ENCODE data around the gene STC2.
A peak's percentile ranks its signal among the peaks of the same experiment; 100 is the strongest.

STC2 gene

GRCh38 chr5:173301695-173302545, 26.3 kb downstream of the STC2 start:
- Histone ChIP-seq H3K36me3 (ENCODE audit: control insufficient read depth in 1 of 2, insufficient read depth in 2 of 2, low read length in 2 of 2) (no peaks in the 10 kb centered on the region), H2AFZ (ENCODE audit: insufficient read depth, low read length, poor library complexity) (no peak overlapping the region), H3K9me3 (ENCODE audit: insufficient read depth, low read depth, low read length) (no peaks in the 10 kb centered on the region), H3K79me2 (ENCODE audit: control insufficient read depth, insufficient read depth, low read length, poor library complexity) (peaks cover 3% of the 10 kb centered on the region), H2BK12ac (ENCODE audit: low read length) (peak overlapping the region; percentile 79), H3K79me1 (ENCODE audit: low read length) (peaks cover 18% of the 10 kb centered on the region), H3K4me2 (ENCODE audit: low read length) (peak overlapping the region; percentile 58), H3K4me3 (ENCODE audit: low read depth, low read length) (no peak overlapping the region), H3K4me1 (ENCODE audit: control insufficient read depth in 1 of 2, insufficient read depth in 2 of 2, low read length in 2 of 2) (peaks cover 24 to 34% of the 10 kb centered on the region in 2 experiments), H3K4ac (ENCODE audit: low read depth, low read length) (peak overlapping the region; percentile 67), H3K18ac (ENCODE audit: low read length) (peak overlapping the region; percentile 93), H3K27ac (ENCODE audit: low read depth, low read length) (peak overlapping the region; percentile 91), H3K14ac (ENCODE audit: low read length) (peak overlapping the region; percentile 78), H4K91ac (ENCODE audit: low read depth, low read length) (peak overlapping the region; percentile 95), H4K8ac (ENCODE audit: low read depth, low read length) (peak overlapping the region; percentile 35), H3K27me3 (ENCODE audit: insufficient read depth, low read length) (no peaks in the 10 kb centered on the region), H3K9ac (ENCODE audit: low read length) (no peak overlapping the region), H2BK5ac (ENCODE audit: low read depth, low read length, poor library complexity) (peak overlapping the region; percentile 84), H2BK120ac (ENCODE audit: insufficient read depth, low read length, poor library complexity) (peak overlapping the region; percentile 89), H3K23ac (ENCODE audit: low read length) (no peak overlapping the region), H2AK5ac (ENCODE audit: low read length) (peak overlapping the region; percentile 89), H4K12ac (ENCODE audit: low read depth, low read length) (no peak overlapping the region)
- DNase-seq = no peak
- no CpG with 5 or more reads among the region's 17 CpGs for WGBS (ENCODE audit: extremely low coverage, insufficient coverage, insufficient read length)

GRCh38 chr5:173300389-173301047, 27.7 kb downstream of the STC2 start:
- Histone ChIP-seq H3K79me1 (ENCODE audit: low read length) (peaks cover 18% of the 10 kb centered on the region), H3K9ac (ENCODE audit: low read length) (no peak overlapping the region), H3K36me3 (ENCODE audit: control insufficient read depth in 1 of 2, insufficient read depth in 2 of 2, low read length in 2 of 2) (no peaks in the 10 kb centered on the region), H2BK5ac (ENCODE audit: low read depth, low read length, poor library complexity) (peak overlapping the region; percentile 42), H3K27me3 (ENCODE audit: insufficient read depth, low read length) (no peaks in the 10 kb centered on the region), H4K91ac (ENCODE audit: low read depth, low read length) (peak overlapping the region; percentile 45), H2AFZ (ENCODE audit: insufficient read depth, low read length, poor library complexity) (no peak overlapping the region), H3K23ac (ENCODE audit: low read length) (no peak overlapping the region), H4K8ac (ENCODE audit: low read depth, low read length) (no peak overlapping the region), H3K14ac (ENCODE audit: low read length) (no peak overlapping the region), H3K4me1 (ENCODE audit: control insufficient read depth in 1 of 2, insufficient read depth in 2 of 2, low read length in 2 of 2) (peaks cover 26 to 34% of the 10 kb centered on the region in 2 experiments), H3K9me3 (ENCODE audit: insufficient read depth, low read depth, low read length) (no peaks in the 10 kb centered on the region), H3K4me3 (ENCODE audit: low read depth, low read length) (peak overlapping the region; percentile 37), H3K27ac (ENCODE audit: low read depth, low read length) (no peak overlapping the region), H4K12ac (ENCODE audit: low read depth, low read length) (no peak overlapping the region), H3K4ac (ENCODE audit: low read depth, low read length) (no peak overlapping the region), H2BK12ac (ENCODE audit: low read length) (peak overlapping the region; percentile 21), H3K18ac (ENCODE audit: low read length) (no peak overlapping the region), H3K79me2 (ENCODE audit: control insufficient read depth, insufficient read depth, low read length, poor library complexity) (peaks cover 3% of the 10 kb centered on the region), H3K4me2 (ENCODE audit: low read length) (no peak overlapping the region), H2AK5ac (ENCODE audit: low read length) (peak overlapping the region; percentile 31), H2BK120ac (ENCODE audit: insufficient read depth, low read length, poor library complexity) (no peak overlapping the region)
- DNase-seq = no peak
- no CpG with 5 or more reads among the region's 6 CpGs for WGBS (ENCODE audit: extremely low coverage, insufficient coverage, insufficient read length)

- DNase-seq = no peak
- Histone ChIP-seq H3K18ac (ENCODE audit: low read length) (no peak overlapping the region), H2AFZ (ENCODE audit: insufficient read depth, low read length, poor library complexity) (no peak overlapping the region), H3K9me3 (ENCODE audit: insufficient read depth, low read depth, low read length) (no peaks in the 10 kb centered on the region), H3K14ac (ENCODE audit: low read length) (no peak overlapping the region), H3K79me2 (ENCODE audit: control insufficient read depth, insufficient read depth, low read length, poor library complexity) (peaks cover 3% of the 10 kb centered on the region), H4K8ac (ENCODE audit: low read depth, low read length) (no peak overlapping the region), H3K23ac (ENCODE audit: low read length) (no peak overlapping the region), H2AK5ac (ENCODE audit: low read length) (no peak overlapping the region), H3K9ac (ENCODE audit: low read length) (no peak overlapping the region), H2BK12ac (ENCODE audit: low read length) (peak overlapping the region; percentile 6), H2BK5ac (ENCODE audit: low read depth, low read length, poor library complexity) (no peak overlapping the region), H4K91ac (ENCODE audit: low read depth, low read length) (no peak overlapping the region), H3K4me1 (ENCODE audit: control insufficient read depth in 1 of 2, insufficient read depth in 2 of 2, low read length in 2 of 2) (peaks cover 29 to 38% of the 10 kb centered on the region in 2 experiments), H3K4ac (ENCODE audit: low read depth, low read length) (no peak overlapping the region), H3K79me1 (ENCODE audit: low read length) (peaks cover 18% of the 10 kb centered on the region), H2BK120ac (ENCODE audit: insufficient read depth, low read length, poor library complexity) (no peak overlapping the region), H3K4me2 (ENCODE audit: low read length) (no peak overlapping the region), H3K4me3 (ENCODE audit: low read depth, low read length) (no peak overlapping the region), H4K12ac (ENCODE audit: low read depth, low read length) (no peak overlapping the region), H3K36me3 (ENCODE audit: control insufficient read depth in 1 of 2, insufficient read depth in 2 of 2, low read length in 2 of 2) (no peaks in the 10 kb centered on the region), H3K27me3 (ENCODE audit: insufficient read depth, low read length) (no peaks in the 10 kb centered on the region), H3K27ac (ENCODE audit: low read depth, low read length) (no peak overlapping the region)
- no CpG with 5 or more reads among the region's 7 CpGs for WGBS (ENCODE audit: extremely low coverage, insufficient coverage, insufficient read length)
These were observed 28.4 kb downstream of the STC2 start for GRCh38 chr5:173299820-173300219.

- no peak overlapping the region for H4K8ac ChIP-seq (ENCODE audit: low read depth, low read length)
- H3K36me3 ChIP-seq (ENCODE audit: control insufficient read depth in 1 of 2, insufficient read depth in 2 of 2, low read length in 2 of 2) = no peaks in the 10 kb centered on the region
- no peak overlapping the region for H3K4me3 ChIP-seq (ENCODE audit: low read depth, low read length)
- no peak overlapping the region for H2AK5ac ChIP-seq (ENCODE audit: low read length)
- no peak overlapping the region for H2BK5ac ChIP-seq (ENCODE audit: low read depth, low read length, poor library complexity)
- no peak overlapping the region for H3K23ac ChIP-seq (ENCODE audit: low read length)
- H3K79me2 ChIP-seq (ENCODE audit: control insufficient read depth, insufficient read depth, low read length, poor library complexity) = peaks cover 3% of the 10 kb centered on the region
- H4K12ac ChIP-seq (ENCODE audit: low read depth, low read length) = no peak overlapping the region
- H3K79me1 ChIP-seq (ENCODE audit: low read length) = peaks cover 11% of the 10 kb centered on the region
- peak overlapping the region; percentile 16 for H2BK12ac ChIP-seq (ENCODE audit: low read length)
- peaks cover 28 to 38% of the 10 kb centered on the region in 2 experiments for H3K4me1 ChIP-seq (ENCODE audit: control insufficient read depth in 1 of 2, insufficient read depth in 2 of 2, low read length in 2 of 2)
- H3K18ac ChIP-seq (ENCODE audit: low read length) = no peak overlapping the region
- H3K14ac ChIP-seq (ENCODE audit: low read length) = no peak overlapping the region
- no peak overlapping the region for H3K4ac ChIP-seq (ENCODE audit: low read depth, low read length)
- no peak overlapping the region for H2BK120ac ChIP-seq (ENCODE audit: insufficient read depth, low read length, poor library complexity)
- DNase-seq = no peak
- no peak overlapping the region for H3K9ac ChIP-seq (ENCODE audit: low read length)
- H3K4me2 ChIP-seq (ENCODE audit: low read length) = no peak overlapping the region
- H2AFZ ChIP-seq (ENCODE audit: insufficient read depth, low read length, poor library complexity) = no peak overlapping the region
- peak overlapping the region; percentile 26 for H4K91ac ChIP-seq (ENCODE audit: low read depth, low read length)
- H3K9me3 ChIP-seq (ENCODE audit: insufficient read depth, low read depth, low read length) = no peaks in the 10 kb centered on the region
- H3K27me3 ChIP-seq (ENCODE audit: insufficient read depth, low read length) = no peaks in the 10 kb centered on the region
- WGBS (ENCODE audit: extremely low coverage, insufficient coverage, insufficient read length) = no CpG with 5 or more reads among the region's 19 CpGs
- H3K27ac ChIP-seq (ENCODE audit: low read depth, low read length) = no peak overlapping the region
These were observed 29.8 kb downstream of the STC2 start for GRCh38 chr5:173298213-173298926.

All from trophoblast cell (in vitro differentiated cells and primary cell).